GM10248 (cell line): Measurements from ENCODE around the gene TRAPPC10.

Experiments
- CTCF ChIA-PET: fragments of 300-600 bp; sonication (Branson Sonifier 250); formaldehyde crosslinking; extraction: SDS; loops from one replicate; lab custom pipeline; 2021; ENCODE audit warnings: antibody characterized with exemption; lab: Yijun Ruan, JAX
- POLR2A ChIA-PET: fragments of 350-650 bp; sonication (Branson Sonifier 250); formaldehyde crosslinking; extraction: SDS; loops from one replicate; lab custom pipeline; 2020; ENCODE audit warnings: antibody characterized with exemption; lab: Yijun Ruan, JAX
- DNase-seq: peaks from one replicate; pipeline ENCODE4 v3.0.0; 2012; ENCODE audit errors: extremely low spot score
- TF ChIP-seq, protein P1 (sequence below): IDR thresholded peaks from 2 replicates; pipeline ENCODE4 v1.5.1; 2012; ENCODE audit warnings: mild to moderate bottlenecking, low read depth; ENCODE audit errors: extremely low read depth, missing control alignments, control extremely low read depth

TRAPPC10 gene

DNA sequence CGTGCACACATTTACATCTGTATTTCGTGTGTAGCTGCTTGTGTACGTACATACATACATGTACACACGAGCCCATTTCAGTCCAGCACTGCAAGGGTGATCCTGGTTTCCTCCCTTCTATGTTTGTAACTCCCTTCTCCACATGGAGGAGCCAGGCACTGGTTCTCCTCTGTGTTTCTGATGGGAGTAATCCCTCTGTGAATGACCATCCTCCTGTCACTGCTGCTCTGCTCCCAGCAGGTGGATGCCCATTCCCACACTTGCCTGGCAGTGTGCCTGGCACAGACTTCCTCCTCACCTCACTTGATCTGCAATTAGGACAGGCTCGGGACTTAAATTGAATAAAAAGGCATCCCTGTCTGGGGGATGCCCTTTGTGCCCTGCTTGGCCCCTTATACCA, 37.1 kb downstream of the TRAPPC10 start:
- POLR2A ChIA-PET, result no interaction called here
- CTCF ChIA-PET, result interaction anchor here (1.2 to 1.5 kb wide), 3 partner anchors 11 to 25 kb away, joined by 4 to 5 read pairs (median 4); no protein-coding TSS in a partner anchor
- TF ChIP-seq, protein P1, sequence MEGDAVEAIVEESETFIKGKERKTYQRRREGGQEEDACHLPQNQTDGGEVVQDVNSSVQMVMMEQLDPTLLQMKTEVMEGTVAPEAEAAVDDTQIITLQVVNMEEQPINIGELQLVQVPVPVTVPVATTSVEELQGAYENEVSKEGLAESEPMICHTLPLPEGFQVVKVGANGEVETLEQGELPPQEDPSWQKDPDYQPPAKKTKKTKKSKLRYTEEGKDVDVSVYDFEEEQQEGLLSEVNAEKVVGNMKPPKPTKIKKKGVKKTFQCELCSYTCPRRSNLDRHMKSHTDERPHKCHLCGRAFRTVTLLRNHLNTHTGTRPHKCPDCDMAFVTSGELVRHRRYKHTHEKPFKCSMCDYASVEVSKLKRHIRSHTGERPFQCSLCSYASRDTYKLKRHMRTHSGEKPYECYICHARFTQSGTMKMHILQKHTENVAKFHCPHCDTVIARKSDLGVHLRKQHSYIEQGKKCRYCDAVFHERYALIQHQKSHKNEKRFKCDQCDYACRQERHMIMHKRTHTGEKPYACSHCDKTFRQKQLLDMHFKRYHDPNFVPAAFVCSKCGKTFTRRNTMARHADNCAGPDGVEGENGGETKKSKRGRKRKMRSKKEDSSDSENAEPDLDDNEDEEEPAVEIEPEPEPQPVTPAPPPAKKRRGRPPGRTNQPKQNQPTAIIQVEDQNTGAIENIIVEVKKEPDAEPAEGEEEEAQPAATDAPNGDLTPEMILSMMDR, result no peak
- no peak for DNase-seq

DNA sequence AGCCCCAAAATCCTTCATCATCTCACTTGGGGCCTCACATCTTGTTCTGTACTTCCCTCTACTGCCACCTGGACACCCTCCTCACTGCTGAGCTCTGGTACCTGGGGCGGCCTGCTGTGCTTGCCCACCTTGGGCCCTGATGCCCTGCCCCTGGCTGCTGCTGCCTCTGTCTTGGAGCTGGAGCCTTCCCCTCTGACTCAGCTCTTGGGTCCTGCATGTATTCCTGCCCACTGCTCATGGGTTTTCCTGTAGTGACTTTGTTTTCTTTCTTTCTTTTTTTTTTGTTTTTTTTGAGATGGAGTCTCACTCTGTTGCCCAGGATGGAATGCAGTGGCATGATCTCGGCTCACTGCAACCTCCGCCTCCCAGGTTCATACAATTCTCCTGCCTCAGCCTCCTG, 37.5 kb downstream of the TRAPPC10 start:
- DNase-seq, result no peak
- TF ChIP-seq, protein P1, result no peak
- ChIA-PET CTCF (interaction anchor here (1.2 to 1.5 kb wide), 3 partner anchors 11 to 25 kb away, joined by 4 to 5 read pairs (median 4); no protein-coding TSS in a partner anchor), POLR2A (no interaction called here)

DNA sequence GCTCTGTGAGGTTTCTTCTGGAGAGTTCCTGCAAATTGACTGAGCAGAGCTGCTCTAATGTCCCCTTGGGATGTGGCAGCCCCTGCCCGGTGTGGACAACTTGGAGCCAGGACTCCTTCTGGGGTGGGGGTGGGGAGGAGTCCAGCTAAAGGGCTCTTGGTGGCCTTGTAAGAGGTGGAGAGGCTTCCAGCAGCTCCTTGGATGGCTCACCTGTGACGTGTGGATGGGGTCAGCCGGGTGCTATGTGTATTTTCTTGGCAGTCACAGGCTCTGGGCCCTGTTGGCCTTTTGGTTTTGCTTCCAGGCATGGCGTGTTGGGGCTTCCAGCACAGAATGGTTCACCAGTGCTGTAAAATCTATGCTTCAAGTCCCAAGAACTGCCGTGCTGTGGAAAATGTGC, 38.2 kb downstream of the TRAPPC10 start:
- ChIA-PET CTCF (no interaction called here), POLR2A (no interaction called here)
- DNase-seq, result no peak
- TF ChIP-seq, protein P1, result no peak

DNA sequence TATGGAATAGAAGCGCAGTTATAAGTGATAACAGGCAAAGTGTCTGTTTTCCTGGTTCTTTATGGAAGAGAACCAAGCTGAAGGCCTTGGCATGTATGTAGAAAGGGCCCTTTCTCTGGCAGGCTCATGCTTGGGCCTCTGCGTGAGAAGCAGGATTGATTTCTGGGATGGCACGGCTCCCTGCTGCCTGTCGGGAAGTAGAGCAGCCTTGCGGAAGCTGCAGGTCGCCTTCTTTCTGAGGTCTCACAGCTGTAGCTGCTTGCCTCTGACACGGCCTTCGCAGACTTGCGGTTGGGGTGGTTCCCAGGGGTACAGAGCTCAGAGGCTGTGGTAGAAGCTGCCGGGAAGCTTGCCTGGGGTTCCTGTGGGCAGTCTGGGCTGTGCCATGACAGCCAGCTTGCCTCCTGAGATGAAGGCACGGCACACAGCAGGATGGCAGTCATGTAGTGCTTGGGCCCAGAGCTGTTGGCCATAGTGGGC, 39.4 kb downstream of the TRAPPC10 start:
- TF ChIP-seq, protein P1, result no peak
- no peak for DNase-seq
- POLR2A ChIA-PET, result no interaction called here
- CTCF ChIA-PET, result interaction anchor here (1.1 to 1.5 kb wide), 2 partner anchors 12 to 14 kb away, joined by 4 to 5 read pairs; no protein-coding TSS in a partner anchor

DNA sequence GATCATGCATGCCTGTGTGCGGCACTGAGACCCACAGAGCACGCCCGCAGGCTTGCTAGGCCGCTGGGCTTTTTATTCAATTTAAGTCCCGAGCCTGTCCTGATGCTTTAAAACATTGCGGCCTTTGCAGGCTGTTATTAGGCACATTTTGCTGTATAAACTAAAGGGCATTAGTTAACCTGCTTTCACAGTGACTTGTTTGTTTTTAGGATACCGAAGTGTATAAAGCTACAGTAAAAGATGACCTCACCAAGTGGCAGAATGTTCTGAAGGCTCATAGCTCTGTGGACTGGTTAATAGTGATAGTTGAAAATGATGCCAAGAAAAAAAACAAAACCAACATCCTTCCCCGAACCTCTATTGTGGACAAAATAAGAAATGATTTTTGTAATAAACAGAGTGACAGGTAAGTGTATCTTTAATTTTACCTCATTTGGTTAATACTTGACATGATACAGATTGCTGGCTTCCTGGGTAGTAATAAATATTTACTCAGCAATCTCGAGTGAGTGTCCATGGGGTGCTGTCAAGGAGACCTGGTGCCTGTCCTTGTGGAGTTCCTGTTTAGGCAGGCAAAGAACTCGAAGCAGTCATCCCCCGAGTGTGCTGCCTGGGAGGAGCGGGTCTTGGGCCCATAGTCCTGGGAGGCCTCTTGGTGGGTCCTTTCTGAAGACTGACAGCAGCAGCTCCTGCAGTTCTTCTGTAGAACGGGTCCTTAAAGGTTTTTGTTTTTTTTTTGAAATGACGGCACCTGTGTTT, 40.1 kb downstream of the TRAPPC10 start:
- CTCF ChIA-PET, result interaction anchor here (1.1 to 1.5 kb wide), 2 partner anchors 11 to 15 kb away, joined by 4 to 5 read pairs; no protein-coding TSS in a partner anchor
- DNase-seq, result no peak
- TF ChIP-seq, protein P1, result no peak
- POLR2A ChIA-PET, result no interaction called here

DNA sequence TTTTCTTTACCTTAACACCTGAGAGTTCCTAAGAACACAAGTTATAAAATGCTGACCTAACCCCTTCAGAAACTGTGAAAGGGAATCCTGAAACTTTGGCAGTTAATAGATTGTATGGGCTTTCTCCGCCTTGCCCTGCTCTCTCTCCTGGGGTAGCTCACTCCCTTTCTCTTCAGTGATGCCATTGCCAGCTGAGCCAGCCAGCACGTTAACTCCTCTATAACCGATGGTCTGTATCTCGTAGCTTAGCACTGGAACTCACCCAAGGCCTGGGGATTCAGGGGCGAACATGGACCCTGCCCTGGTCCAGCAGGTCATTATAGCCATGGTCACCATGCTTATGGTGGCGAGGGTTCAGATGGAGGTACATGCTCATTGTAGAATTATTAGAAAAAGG, 40.7 kb downstream of the TRAPPC10 start:
- TF ChIP-seq, protein P1, result no peak
- ChIA-PET CTCF (no interaction called here), POLR2A (no interaction called here)
- no peak for DNase-seq
